ENCODE results near the gene UNC13B. TPM values are rescaled to one million over a fixed set of nuclear protein-coding genes. Genes with fewer than 3 reads are reported as not detected.
"Not testable (repeated sequence)": the region's sequence is repeated elsewhere in the genome, so short reads cannot be mapped to it uniquely, and the experiment has no call there.

UNC13B gene
- total RNA-seq, 1 donor from 2014 or later, result 16.8 TPM

GRCh38 chr9:35158501-35159280 lies 3.1 kb upstream of the UNC13B start:
- TF ChIP-seq CTCF (IDR thresholded peaks at IDR 0.05; ENCODE audit: insufficient read depth, low read length, severe bottlenecking), result no peak
- Histone ChIP-seq H3K27me3 (ENCODE audit: control insufficient read depth, insufficient read depth, low read length) (no peaks in the 10 kb centered on the region), H3K4me3 (ENCODE audit: low read depth, low read length) (no peak overlapping the region), H3K36me3 (ENCODE audit: control insufficient read depth, insufficient read depth, low read length) (no peaks in the 10 kb centered on the region)
- DNase-seq (ENCODE audit: low read depth), result no peak
- no peak for FAIRE-seq

- FAIRE-seq (no peak), DNase-seq (ENCODE audit: low read depth) (no peak)
- Histone ChIP-seq H3K4me3 (ENCODE audit: low read depth, low read length) (peak overlapping the region; percentile 88), H3K27me3 (ENCODE audit: control insufficient read depth, insufficient read depth, low read length) (no peaks in the 10 kb centered on the region), H3K36me3 (ENCODE audit: control insufficient read depth, insufficient read depth, low read length) (no peaks in the 10 kb centered on the region)
- TF ChIP-seq CTCF (IDR thresholded peaks at IDR 0.05; ENCODE audit: insufficient read depth, low read length, severe bottlenecking), result no peak
These were observed 951 bp downstream of the UNC13B start for GRCh38 chr9:35162605-35163315.

DNA sequence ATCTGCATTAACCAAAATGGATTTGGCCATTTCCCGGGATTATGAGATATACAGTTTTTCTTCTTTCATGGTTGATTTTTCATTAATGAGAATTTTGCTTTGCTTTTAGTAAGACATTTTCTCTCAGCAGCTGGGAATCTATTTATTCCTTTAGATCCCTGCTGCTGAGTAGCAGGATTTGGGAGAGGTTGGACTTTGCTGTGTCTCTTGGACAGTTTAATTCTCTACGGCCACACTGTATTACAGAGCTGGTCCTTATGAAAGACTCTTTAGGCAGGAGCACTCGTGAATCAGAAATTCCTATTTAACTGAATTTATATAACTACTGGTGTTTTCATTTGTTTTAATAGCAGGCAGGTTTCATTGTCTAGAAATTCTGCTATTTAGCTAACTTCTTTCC lies 1.6 kb downstream of the UNC13B start:
- no peak overlapping the region for H3K4me3 ChIP-seq (ENCODE audit: low read depth, low read length)
- no peak for DNase-seq (ENCODE audit: low read depth)
- TF ChIP-seq CTCF (IDR thresholded peaks at IDR 0.05; ENCODE audit: insufficient read depth, low read length, severe bottlenecking), result no peak
- FAIRE-seq, result no peak
- no peaks in the 10 kb centered on the region for H3K36me3 ChIP-seq (ENCODE audit: control insufficient read depth, insufficient read depth, low read length)
- no peaks in the 10 kb centered on the region for H3K27me3 ChIP-seq (ENCODE audit: control insufficient read depth, insufficient read depth, low read length)

- no peak for FAIRE-seq
- TF ChIP-seq CTCF (IDR thresholded peaks at IDR 0.05; ENCODE audit: insufficient read depth, low read length, severe bottlenecking), result no peak
- Histone ChIP-seq H3K4me3 (ENCODE audit: low read depth, low read length) (no peak overlapping the region), H3K36me3 (ENCODE audit: control insufficient read depth, insufficient read depth, low read length) (no peaks in the 10 kb centered on the region), H3K27me3 (ENCODE audit: control insufficient read depth, insufficient read depth, low read length) (no peaks in the 10 kb centered on the region)
- peak; percentile 13 for DNase-seq (ENCODE audit: low read depth)
These were observed 2.9 kb downstream of the UNC13B start for GRCh38 chr9:35164711-35165110.

DNA sequence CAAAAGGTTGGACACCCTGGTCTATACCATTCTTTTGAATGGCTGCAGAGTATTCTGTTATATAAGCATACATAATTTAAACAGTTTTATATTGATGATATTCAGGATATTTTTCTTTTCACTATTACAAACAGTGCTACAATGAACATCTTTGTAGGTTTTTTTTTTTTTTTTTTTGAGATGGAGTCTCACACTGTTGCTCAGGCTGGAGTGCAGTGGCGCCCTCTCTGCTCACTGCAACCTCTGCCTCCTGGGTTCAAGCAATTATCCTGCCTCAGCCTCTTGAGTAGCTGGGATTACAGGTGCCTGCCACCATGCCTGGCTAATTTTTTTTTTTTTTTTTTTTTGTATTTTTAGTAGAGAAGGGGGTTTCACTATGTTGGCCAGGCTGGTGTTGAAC lies 5.6 kb downstream of the UNC13B start:
- not testable (repeated sequence) for DNase-seq (ENCODE audit: low read depth); H3K4me3 ChIP-seq (ENCODE audit: low read depth, low read length); FAIRE-seq; H3K27me3 ChIP-seq (ENCODE audit: control insufficient read depth, insufficient read depth, low read length); H3K36me3 ChIP-seq (ENCODE audit: control insufficient read depth, insufficient read depth, low read length)

DNA sequence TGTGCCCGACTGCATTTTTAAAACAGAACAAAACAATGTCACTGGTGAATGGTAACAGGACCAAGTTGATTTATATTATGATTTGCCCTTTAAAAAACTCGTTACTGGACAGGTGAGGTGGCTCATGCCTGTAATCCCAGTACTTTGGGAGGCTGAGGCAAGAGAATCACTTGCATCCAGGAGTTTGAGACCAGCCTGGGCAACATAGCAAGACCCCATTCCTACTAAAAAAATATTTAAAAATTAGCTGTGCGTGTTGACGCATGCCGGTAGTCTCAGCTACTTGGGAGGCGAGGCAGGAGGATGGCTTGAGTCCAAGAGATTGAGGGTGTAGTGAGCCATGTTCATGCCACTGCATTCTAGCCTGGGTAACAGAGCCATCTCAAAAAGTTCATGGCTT lies 7.2 kb downstream of the UNC13B start:
- no peak for FAIRE-seq
- Histone ChIP-seq H3K36me3 (ENCODE audit: control insufficient read depth, insufficient read depth, low read length) (no peaks in the 10 kb centered on the region), H3K4me3 (ENCODE audit: low read depth, low read length) (no peak overlapping the region), H3K27me3 (ENCODE audit: control insufficient read depth, insufficient read depth, low read length) (no peaks in the 10 kb centered on the region)
- TF ChIP-seq CTCF (IDR thresholded peaks at IDR 0.05; ENCODE audit: insufficient read depth, low read length, severe bottlenecking), result no peak
- DNase-seq (ENCODE audit: low read depth), result no peak

Measured in bronchial epithelial cell (primary cell).